Body of pancreas (tissue), 4 donors: Measurements from ENCODE around the gene ACYP2.

Experiments
- POLR2A ChIP-seq, 3 donors: fragments of 450-650 bp; IDR thresholded peaks; one replicate each; pipeline ENCODE4 v1.6.1; 2016; ENCODE audit warnings: antibody characterized with exemption in 3 of 3, mild to moderate bottlenecking in 2 of 3
- TF ChIP-seq, protein P1 (sequence below), 7 experiments: fragments of 450-650 bp in 4 of 7; fragments of 200-600 bp in 3 of 7; sonication (generic) in 3 of 7; IDR thresholded peaks; one replicate each; pipeline ENCODE4 v1.5.1; 2016 to 2019; ENCODE audit warnings: antibody characterized with exemption in 7 of 7

DNA sequence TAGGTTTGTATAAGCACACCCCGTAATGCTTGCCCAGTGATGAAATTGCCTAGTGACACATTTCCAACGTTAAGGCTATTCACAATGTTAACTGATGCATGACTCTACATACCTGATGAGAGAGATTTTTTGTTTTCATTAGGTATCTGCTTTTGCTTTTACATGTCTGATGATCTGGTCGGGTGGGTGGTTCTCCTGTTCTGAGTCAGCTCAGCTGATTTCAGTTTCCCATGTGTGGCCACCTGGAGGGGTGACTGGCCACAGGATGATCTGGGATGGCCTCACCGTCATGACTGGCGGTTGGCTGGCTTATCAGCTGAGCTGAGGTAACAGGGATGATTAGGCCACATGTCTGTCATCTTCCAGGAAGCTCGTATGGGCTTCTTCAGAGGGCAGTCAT lies 33.8 kb upstream of the ACYP2 start:
- TF ChIP-seq POLR2A (IDR thresholded peaks at IDR 0.05), result no peak
- TF ChIP-seq, protein P1, sequence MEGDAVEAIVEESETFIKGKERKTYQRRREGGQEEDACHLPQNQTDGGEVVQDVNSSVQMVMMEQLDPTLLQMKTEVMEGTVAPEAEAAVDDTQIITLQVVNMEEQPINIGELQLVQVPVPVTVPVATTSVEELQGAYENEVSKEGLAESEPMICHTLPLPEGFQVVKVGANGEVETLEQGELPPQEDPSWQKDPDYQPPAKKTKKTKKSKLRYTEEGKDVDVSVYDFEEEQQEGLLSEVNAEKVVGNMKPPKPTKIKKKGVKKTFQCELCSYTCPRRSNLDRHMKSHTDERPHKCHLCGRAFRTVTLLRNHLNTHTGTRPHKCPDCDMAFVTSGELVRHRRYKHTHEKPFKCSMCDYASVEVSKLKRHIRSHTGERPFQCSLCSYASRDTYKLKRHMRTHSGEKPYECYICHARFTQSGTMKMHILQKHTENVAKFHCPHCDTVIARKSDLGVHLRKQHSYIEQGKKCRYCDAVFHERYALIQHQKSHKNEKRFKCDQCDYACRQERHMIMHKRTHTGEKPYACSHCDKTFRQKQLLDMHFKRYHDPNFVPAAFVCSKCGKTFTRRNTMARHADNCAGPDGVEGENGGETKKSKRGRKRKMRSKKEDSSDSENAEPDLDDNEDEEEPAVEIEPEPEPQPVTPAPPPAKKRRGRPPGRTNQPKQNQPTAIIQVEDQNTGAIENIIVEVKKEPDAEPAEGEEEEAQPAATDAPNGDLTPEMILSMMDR (IDR thresholded peaks at IDR 0.05), result no peak
